Activated gamma-delta T cell treated with anti-CD3 and anti-CD28 coated beads, Interleukin-2, amount 50 U/mL, for 16 hours (primary cell): Measurements from ENCODE around the gene SPTLC3.
A peak's percentile ranks its signal among the peaks of the same experiment; 100 is the strongest.
"Not testable (repeated sequence)": the region's sequence is repeated elsewhere in the genome, so short reads cannot be mapped to it uniquely, and the experiment has no call there.

Experiments used
- DNase-seq: peaks from one replicate; pipeline ENCODE4 v3.0.0-alpha.2; 2020; ENCODE audit warnings: low read depth

Gene SPTLC3

GRCh38 chr20:13008761-13009681, at the start of gene SPTLC3:
Gene SPTLC3 (plus strand): TSS chr20:13008972. CDS start chr20:13009268, 296 bp downstream.
- peak; percentile 1 for DNase-seq

GRCh38 chr20:12961725-12962124, 47.0 kb upstream of the SPTLC3 start:
- DNase-seq = no peak

- no peak for DNase-seq
Measured at GRCh38 chr20:12962895-12963294, 45.9 kb upstream of the SPTLC3 start.

DNA sequence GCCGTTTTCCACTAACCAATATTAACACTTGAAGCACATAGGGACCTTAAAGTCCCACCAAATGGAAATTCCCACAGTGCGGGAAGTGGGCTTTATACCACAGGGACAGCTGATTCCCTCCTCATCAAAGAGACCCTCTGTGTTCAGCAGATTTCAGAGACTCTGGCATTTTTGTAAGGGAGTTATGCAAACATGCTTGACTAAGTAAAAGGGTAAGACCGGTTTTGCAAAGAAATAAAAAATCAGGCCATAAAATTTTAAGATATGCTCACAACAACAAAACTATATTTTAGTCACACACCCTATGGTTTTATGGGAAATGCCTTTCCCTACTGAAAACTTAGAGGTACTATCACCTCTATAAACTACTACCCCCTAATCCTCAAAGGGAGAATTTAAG, 45.4 kb upstream of the SPTLC3 start:
- no peak for DNase-seq

DNA sequence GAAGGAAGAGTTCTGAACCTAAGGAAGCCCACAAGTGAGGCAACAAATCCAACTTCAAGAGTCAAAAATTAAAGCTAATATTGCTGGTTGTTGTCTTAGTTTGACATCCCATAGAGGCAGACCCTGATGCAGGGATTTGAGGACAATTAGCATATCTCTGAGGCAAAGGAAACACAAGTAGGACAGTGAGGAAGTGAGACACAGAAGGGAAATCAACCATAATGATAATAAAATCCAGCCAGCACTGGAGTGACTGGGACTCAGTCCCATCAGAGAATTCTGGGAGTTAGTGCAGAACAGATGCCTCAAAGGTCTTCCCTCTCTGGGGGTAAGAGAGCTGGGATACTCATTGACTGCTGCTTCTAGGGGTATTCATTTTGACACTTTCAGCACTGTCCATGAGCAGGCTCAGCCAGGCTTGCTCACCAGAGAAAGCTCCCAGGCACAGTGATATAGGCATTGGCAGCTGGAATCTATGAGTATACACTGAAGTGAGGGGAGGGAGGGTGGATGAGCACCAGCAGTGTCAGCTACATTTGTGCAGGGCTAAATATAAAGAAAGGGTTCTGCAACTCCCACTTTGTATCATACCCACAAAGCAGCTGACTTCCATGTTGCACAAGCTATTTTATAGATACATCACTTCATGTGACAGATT, 43.4 kb upstream of the SPTLC3 start:
- DNase-seq = no peak

DNA sequence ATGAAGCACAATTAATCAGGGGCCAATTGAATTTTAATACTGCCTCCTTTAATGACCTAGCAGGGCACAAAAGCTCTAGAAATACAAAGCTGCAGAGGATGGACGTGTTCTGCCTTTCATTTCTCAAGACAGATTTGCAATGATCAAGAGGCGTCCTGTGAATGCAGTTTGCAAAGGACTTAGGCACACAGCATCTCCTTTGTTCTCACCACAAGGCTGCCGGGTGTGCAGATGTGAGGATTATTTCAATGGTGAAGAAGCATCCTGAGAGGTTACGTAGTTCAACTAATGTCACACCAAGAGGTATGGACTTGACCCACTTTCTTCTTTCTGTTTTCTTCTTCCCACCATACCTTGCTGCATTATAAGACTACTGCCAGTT, 42.9 kb upstream of the SPTLC3 start:
- DNase-seq = no peak

GRCh38 chr20:12966468-12967085, 42.2 kb upstream of the SPTLC3 start:
- no peak for DNase-seq

- DNase-seq = no peak
Measured at GRCh38 chr20:12967932-12968331, 40.8 kb upstream of the SPTLC3 start.

DNA sequence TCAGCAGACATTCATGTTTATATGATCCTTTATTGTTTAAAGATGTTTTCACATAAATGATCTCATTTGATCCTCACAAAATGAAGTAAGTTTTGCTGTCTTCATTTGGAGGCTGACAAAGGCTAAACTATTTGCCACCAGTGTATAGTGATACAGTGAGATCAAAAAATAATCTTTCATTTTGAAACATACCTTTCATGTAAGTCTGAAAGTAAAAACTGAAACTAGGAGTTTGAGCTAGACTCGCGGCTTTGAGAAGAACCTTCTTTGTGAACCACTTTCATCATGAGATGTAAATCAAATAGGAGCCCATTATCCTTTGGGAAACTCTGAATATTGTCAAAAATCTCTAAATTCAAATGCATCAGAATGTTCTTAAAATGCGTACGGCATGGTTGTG, 40.3 kb upstream of the SPTLC3 start:
- DNase-seq = no peak

DNA sequence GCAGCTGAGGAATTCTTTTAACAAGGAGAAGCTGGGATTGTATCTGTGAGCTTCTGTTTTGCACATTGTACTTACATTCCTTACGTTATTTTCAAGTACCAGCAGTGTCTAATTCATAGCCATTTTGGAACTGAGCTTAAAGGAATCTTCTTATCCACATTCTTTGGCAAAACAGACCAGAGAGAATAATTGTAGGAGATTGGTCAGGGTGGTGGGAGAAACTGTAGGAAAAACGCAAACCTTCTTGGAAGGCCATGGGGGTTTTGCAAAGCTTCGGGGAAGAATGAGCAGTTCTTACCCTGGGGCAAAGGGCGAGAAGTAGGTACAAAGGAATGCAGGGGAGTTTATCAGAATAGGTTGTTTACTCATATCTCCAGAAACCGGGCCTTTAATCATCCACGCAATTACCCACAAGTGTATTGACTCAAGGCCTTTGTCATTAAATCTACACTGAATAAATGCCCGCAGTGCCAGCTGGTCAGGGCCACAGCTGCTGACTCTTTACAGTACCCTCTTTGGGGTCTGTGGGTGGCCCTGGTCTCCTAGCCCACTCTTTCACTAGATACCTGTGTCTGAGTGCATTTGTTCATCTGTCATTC, 39.6 kb upstream of the SPTLC3 start:
- DNase-seq = no peak

DNA sequence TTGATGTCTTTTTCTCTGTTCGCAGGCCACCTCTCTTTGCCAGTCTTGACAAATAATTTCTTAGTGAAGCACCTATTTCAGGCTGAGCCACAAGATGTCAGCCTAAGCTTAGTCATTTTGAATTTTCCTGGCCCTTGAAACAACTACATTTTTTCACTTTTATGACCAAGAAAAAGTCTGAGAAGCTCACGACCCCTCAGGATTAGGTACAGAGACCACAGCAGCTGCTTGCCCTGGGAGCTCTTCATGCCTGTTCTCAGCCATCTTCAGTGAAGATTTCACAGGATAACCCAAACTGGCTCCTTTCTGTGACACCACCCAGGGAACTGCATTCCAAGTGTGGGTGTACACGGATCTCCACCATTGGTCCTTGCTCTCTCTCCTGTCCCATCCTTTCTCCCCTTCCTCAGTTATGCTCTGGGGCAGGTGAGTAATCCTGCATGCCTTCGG, 38.4 kb upstream of the SPTLC3 start:
- DNase-seq = no peak

DNA sequence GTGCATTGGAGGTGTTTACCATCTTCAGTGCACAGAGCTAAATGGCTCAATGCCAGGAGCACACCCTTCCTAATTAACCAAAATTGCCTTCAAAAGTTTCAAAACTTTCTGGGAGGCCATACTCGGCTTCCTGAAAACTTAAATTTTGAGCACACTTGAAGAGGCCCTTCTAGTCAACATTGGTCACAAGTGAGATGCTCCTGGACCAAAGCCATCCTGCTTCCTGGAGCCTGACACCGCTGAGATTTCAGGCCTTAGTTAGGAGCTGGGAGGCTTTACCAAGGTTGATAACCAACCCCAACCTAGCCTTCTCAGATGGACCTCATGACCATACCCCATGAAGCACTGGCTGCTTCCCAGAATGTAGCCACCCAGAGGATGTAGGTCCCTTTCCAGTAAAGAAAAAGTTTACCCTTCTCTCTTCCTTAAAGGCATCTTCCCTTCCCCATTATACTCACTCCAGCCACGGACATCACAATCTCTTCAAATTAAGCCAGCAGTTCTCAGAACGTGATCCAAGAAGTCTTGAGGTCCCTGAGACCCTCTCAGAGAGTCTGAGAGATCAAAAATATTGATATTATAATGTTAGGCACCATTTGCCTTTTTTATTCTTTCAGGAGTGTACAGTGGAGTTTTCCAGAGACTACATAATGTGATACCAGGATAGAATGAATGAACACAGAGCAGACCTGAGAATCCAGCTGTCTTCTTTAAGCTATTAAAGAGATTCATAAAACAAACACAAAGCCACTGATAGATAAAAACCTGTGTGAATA, 32.8 kb upstream of the SPTLC3 start:
- no peak for DNase-seq

GRCh38 chr20:12976720-12977309, 32.0 kb upstream of the SPTLC3 start:
- DNase-seq = no peak

DNA sequence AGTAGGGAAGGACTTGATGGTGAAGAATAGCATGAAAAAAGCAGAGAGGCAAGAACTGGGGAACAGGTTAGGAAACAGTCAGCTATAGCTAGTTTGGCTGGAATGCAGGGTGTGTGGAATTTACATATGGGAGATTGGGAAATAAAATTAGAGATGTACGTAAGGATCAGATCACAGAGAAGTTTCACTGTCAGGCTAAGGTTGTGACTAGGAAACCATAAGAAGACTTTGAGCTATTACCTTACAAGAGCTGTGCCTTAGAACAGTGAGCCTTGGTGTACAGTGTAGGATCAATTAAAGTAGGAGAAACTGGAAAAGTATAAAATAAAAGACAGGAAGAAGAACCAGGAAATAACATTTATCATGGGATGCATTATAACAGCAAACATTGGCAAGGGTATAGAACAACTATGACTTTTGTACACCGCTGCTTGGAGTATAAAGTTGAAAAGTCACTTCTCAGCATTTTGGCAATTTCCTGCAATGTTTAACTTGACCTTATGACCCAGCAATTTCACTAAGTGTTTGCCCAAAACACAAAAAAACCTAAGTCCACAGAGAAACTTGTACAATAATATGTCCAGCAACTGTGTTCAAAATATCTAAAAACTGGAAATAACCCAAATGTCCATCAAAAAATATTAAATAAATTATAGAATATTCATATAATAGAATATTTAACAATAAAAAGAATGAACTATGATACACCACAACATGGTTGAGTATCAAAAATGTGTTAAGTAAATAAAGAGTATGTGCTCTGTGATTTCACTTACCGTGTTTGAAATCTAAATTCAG, 31.2 kb upstream of the SPTLC3 start:
- DNase-seq = no peak

DNA sequence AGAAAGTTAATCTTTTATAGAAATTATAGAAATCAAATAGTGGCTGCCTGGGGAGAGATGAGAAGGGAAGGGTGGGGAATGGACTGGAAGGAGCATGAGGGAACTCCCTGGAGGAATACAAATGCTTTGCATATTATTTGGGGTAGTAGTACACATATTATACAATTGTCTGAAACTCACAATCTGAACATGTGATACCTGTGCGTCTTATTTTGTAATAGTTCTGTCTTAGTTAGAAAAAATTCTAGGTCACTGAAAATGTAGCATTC, 30.7 kb upstream of the SPTLC3 start:
- no peak for DNase-seq

GRCh38 chr20:12978613-12979495, 29.9 kb upstream of the SPTLC3 start:
- DNase-seq = no peak

GRCh38 chr20:12979713-12980112, 29.1 kb upstream of the SPTLC3 start:
- DNase-seq = not testable (repeated sequence)

- no peak for DNase-seq
Measured at GRCh38 chr20:12982098-12982497, 26.7 kb upstream of the SPTLC3 start.

- DNase-seq = no peak
Measured at GRCh38 chr20:12984069-12984765, 24.6 kb upstream of the SPTLC3 start.
